SK-MEL-5 (cell line): ENCODE results near the gene FGF12. TPM values are rescaled to one million over a fixed set of nuclear protein-coding genes. Genes with fewer than 3 reads are reported as not detected.
A peak's percentile ranks its signal among the peaks of the same experiment; 100 is the strongest.

Experiments
- DNase-seq: peaks from one replicate; pipeline ENCODE4 v3.0.0-alpha.2; 2016; ENCODE audit warnings: low read depth, low spot score
- in situ Hi-C: cut with HindIII; loops from 2 replicates; pipeline ENCODE4 v1.10.0; 2016; ENCODE audit warnings: low sequenced_read_pairs, high pct_unique_total_duplicates, low pct_unique_long_range_greater_than_20kb
- total RNA-seq: library from RNA; depleted of rRNA; stranded (reverse); fragments of >200 nt; shearing (Covaris generic); gene quantifications from 2 replicates; pipeline ENCODE4 v1.2.3, GENCODE V29; 2014

The FGF12 gene
- total RNA-seq, 1 experiment from 2014 or later = 32.5 TPM

DNA sequence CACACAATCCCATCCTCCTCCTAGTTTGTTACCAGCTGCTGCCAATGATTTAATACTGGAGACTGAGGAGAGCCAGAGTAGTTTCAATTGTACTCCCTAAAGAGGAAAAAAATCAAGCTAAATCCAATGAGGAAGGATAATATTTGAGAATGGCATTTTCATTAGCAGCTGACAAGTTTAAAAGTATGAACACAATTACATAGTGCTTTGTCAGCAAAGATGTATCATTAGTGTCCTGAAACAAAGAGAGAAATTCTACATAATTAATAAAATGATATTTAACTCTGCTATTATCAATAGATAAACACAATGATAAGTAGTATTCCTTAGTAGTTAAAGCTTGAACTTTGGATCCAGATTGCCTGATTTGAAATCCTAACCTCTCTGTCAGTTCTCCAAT lies 163.9 kb downstream of the FGF12 start:
- in situ Hi-C loops = no loop called here
- no peak for DNase-seq

- in situ Hi-C loops = no loop called here
Measured at GRCh38 chr3:192553707-192554106, 173.6 kb downstream of the FGF12 start.

DNA sequence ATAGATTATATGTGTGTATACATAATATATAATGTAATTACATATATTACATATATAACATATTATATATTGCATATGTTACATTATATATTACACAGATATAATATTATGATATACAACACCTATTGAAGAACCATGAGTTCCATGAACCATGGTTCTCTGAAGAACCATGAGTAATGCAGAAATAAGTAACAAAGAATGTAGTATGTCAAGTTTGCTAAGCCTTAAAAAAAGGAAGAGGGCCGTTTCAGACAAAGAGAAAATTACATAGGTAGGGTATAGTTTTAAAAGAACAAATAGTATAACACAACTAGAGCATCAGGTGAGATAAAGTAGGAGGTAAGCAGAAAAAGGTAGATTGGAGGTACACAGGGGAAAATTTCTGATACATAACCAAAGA lies 177.0 kb downstream of the FGF12 start:
- in situ Hi-C loops = no loop called here

More at GRCh38 chr3:192553707-192554106, 173.6 kb downstream of the FGF12 start:
- no peak for DNase-seq

GRCh38 chr3:192545333-192545732 lies 182.0 kb downstream of the FGF12 start:
- DNase-seq = no peak
- in situ Hi-C loops = no loop called here

More for the DNA sequence above, 177.0 kb downstream of the FGF12 start:
- DNase-seq = no peak

GRCh38 chr3:192543163-192543562 lies 184.2 kb downstream of the FGF12 start:
- in situ Hi-C loops = no loop called here
- DNase-seq = no peak

GRCh38 chr3:192516820-192517219 lies 210.5 kb downstream of the FGF12 start:
- in situ Hi-C loops = no loop called here
- no peak for DNase-seq

GRCh38 chr3:192515664-192516045 lies 211.7 kb downstream of the FGF12 start:
- in situ Hi-C loops = no loop called here
- peak; percentile 9 for DNase-seq

DNA sequence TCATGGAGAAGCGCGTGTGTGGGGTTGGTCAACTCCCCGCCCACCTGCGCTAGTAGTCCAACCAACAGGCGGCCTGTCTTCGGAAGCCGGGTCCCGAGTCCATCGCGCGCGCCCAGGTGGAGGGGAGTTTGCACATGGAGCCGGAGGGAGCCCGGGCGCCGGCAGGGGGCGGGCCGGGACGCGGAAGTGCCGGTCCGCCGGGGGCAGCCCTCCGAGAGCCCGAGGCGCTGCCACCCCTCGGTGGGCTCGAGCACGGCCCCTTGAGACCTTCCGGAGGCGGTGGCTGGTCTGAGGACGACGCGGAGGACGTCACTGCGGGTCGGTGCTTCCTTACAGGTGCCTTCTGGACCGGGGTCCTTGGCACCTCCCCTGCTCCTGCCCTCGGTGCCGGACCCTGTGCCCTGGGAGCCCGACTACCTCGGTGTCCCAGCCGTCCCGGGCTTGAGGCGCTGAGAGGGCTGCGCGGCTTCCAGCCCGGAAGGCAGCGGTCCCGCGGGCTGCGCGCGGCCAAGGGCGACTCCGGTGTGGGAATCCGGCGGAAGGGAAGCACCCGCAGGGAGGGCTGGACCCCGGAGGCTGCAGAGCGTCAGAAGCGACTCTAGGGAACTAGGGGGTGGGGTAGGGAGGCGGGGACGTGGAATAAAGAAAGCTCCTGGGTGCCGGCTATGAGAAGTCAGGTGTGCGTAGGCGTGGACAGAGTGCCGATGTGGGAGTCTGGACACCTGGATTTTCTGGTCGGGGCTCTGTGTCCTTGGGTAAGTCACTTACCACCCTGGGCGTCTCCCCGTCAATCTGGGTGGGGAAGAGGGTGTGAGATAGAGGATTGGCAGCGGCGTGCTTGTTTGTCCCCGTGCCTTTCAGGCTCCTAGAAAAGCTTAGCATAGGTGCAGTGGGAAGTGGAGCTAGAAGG lies 212.3 kb downstream of the FGF12 start:
- DNase-seq = peak; percentile 28
- in situ Hi-C loops = no loop called here

GRCh38 chr3:192514081-192514753 lies 213.1 kb downstream of the FGF12 start:
- in situ Hi-C loops = no loop called here
- peak; percentile 25 for DNase-seq

- DNase-seq = no peak
- in situ Hi-C loops = no loop called here
Measured at GRCh38 chr3:192505731-192506130, 221.6 kb downstream of the FGF12 start.

DNA sequence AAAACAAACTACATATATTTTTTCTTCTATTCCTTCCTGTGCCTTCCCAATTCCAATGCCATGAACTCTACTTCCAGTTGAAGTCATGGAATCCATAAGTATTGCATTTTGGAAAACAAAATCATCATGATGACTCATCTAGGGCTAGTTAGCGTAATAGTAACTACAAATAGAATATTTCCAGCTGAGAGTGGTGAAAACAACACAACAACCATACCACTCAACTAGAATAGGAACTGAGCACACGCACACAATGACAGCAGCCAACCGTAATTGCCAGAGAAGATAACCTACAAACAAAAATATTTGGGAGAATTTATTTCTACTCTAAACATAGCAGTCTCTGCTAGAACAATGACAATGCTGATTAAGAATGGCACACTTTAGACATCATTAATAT lies 225.9 kb downstream of the FGF12 start:
- no peak for DNase-seq
- in situ Hi-C loops = no loop called here

- in situ Hi-C loops = no loop called here
- no peak for DNase-seq
Measured at GRCh38 chr3:192496905-192497587, 230.3 kb downstream of the FGF12 start.

DNA sequence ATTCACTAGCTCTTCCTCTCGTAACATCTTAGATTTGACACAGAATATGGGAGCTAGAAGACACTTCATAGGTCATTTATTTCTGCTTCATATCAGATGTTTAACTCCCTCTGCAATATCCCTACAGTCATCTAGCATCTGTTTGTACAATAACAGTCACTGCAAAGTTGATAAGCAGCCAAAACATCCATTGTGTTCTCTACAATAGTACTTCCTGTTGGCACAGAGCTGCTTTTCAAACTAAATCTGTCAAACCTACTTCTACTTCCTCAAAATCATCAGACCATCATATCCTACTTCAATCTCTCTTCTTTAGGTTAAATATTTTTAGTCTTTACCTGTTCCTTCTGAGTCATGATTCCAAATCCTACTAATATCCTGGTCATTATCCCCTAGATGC lies 233.2 kb downstream of the FGF12 start:
- DNase-seq = no peak
- in situ Hi-C loops = no loop called here

- DNase-seq = no peak
- in situ Hi-C loops = no loop called here
Measured at GRCh38 chr3:192490720-192491119, 236.6 kb downstream of the FGF12 start.

DNA sequence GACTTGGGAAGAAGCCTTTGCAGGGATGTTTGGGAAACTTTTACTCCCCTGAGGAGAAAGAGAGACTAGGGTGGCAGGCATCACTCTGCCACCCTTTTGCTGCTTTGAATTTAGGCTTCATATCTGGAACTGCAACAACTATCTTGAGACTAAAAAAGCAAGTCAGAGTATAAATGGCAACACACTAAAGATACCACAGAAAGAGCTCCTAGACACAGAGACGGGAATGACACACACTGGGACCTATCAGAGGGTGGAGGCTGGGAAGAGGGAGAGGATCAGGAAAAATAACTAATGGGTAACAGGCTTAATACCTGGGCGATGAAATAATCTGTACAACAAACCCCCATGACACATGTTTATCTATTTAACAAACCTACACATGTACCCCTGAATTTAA lies 237.8 kb downstream of the FGF12 start:
- in situ Hi-C loops = no loop called here
- no peak for DNase-seq

DNA sequence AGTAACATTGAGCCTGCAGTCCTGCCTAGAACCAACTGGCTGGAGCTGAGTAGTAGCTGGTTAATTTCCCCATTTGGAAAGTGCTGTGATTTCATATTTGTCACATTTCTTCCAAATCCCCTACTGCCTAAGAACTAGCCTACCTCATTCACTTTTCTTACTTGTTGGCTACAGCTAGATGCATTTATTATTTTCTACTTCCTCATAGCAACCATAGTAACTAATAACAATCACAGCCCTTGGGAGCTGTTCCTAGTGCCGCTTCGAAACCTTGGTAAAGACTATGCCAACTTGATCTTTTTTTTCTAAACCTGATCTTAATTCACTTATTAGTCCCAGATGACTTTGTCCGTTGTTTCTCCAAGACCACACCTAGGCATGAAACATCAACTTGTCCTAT lies 240.3 kb downstream of the FGF12 start:
- in situ Hi-C loops = no loop called here
- DNase-seq = no peak

DNA sequence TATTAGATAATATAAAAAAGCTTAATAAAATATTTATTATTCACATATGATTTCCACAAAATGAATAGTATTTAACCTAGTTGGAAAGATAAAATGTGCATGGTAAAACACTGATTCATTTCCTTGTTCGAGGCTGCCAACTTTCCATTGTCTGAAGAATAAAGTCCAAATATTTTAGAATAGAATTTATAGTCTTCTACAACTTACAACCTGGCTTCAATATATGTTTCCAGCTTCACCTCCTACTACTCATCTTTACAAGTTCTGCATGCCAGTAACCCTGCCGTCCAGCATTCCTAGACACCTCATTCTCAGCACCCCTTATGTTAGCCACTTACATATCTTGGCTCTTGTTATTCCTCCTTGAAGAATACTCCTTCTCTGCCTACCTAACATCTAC lies 244.5 kb downstream of the FGF12 start:
- in situ Hi-C loops = no loop called here
- no peak for DNase-seq

GRCh38 chr3:192482391-192482790 lies 244.9 kb downstream of the FGF12 start:
- in situ Hi-C loops = no loop called here
- DNase-seq = no peak
